ENCODE data around the gene DXO.

Gene DXO

DNA sequence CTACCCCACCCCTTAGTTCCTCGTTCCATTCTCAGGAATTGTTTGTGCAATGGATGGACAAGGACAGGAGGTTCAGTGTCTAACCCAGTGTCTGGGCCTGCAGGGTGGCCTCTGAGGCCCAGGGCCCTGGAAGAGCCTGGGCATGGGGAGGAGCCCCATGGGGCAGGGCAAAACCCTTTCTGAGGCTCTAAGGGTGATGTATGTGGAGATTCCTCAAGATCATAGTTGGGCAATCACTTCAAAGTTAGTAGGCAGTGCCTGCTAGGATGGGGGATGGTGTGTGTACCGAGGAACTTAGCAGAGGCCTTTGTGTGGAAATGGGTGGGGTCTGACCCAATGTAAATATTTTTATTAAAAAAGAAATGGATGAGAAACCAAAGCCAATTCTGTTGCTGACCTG is 51.1 kb downstream of the DXO start:
- DNase-seq = no peak

All from NCI-H1105 (cell line).